NCI-H748 (cell line): Measurements from ENCODE around the gene HAPLN1.
"Not testable (repeated sequence)": the region's sequence is repeated elsewhere in the genome, so short reads cannot be mapped to it uniquely, and the experiment has no call there.

Experiments
- DNase-seq: peaks from one replicate; lab custom pipeline; 2025; ENCODE audit not compliant: unreplicated experiment; lab: John Stamatoyannopoulos, UW

Gene HAPLN1

DNA sequence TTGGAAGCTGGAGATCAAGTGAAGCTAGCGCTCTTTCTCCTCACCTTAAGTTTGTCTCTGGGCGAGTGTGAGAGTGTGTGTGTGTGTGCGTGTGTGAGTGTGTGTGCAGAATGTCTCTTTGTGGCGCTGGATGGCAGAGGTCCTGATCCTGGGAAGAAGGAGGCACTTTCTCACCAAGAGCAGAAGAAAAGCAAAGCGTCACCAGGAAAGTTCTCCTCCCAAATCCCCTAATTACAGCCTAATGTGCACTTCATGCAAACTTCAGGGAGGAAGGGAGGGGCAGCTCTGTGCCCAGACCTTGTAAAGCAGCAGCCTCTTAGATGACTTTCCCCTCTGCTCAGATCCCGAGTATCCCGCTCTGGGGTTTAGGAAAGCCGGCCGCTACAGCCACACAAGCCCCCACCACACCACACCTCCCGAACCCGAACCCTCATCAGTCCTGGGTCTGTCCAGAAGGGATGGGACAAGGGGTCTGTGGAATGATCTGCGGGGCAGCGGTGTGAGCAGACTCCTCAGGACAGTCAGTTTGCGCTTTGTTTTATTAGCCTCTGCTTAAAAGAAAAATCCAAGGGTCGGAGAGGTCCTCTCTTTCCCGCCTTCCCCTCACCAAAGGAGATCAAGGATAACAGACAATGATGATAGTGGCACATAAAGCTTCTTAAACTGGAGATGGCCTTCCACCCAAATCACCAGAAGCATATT lies at the start of gene HAPLN1:
Gene HAPLN1 (minus strand): TSS at position 20 of the 702 bp plus-strand sequence. CDS start 47,332 bp downstream, outside the sequence.
- no peak for DNase-seq

DNA sequence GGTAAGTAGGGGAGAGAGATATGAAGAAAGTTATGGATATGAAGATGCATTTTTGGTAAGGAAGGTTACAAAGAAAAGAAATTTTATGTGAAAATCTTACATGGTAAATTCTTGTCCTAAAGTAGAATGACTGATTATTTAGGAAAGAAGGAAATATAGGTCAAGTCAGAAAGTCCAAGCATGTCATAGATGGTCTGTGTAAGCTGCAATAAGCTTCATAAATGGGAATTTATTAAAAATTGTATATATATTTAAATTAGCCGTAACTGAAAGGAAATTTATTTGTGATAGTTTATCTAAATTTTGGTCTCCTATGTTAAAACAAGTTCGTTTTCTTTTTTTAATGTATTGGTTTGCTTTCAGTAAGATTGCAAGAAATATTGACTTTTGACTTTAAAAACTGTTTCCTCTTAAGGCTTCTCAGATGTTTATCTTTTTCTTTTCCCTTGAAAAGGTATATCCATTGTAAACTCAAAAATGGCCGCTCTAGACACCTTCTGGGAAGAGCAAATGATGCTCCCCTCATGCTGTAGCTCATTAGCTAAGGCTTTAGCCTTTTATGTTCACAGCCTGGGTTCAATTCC lies 46.8 kb upstream of the HAPLN1 start:
- no peak for DNase-seq

DNA sequence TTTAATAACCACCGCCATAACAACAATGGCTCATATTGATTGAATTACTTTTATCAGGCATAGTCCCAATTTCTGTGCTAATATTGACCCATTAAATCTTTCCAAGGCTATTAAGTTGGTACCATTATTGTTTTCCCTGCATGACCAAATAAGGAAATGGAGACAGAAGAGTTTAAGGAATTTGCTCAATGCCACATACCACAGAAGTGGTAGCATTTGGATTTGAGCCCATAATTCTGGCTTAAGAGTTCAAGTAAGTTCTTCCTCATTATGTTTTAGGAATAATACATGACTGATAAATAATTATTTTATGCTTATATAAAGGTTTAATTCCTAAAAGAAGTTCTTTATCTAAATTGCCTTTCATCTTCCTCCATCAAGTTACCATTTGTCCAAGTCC lies 43.4 kb upstream of the HAPLN1 start:
- no peak for DNase-seq

DNA sequence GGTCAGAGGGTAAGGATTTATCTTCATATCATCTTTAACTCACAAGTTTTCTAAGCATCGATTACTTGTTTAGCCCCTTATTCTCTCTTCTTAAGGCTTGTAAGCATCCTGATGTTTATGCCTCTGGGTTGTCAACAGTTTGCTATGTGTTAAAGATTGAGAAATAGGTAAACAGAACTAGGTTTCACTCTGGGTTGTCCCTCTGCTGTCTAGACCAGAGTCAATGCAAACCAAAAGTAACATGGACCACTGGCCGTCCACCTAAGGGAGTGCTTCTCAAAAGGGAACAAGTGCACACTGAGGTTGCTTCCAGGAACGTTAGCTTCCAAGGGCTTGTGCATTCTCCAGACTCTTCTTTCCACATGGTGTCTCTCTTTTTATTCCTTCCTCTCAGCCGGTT lies 39.9 kb upstream of the HAPLN1 start:
- DNase-seq = no peak

DNA sequence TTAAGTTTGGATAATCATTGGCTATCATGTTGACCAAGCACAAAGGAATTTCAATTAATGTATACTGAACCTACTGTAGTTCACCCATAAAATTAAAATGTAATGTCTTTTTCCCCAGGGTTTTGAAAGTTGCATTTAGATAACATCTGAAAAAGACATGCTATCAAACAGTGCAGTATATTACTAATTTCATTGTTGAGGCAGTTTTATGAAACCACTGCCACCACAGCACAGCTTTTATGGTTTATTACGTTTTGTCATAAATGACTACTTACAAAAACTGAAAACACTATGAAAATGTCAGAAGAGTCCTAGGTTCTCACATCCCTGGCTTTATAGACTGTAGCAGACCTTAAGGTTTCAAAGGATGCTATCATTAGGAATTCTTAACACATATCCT lies 32.0 kb upstream of the HAPLN1 start:
- no peak for DNase-seq

DNA sequence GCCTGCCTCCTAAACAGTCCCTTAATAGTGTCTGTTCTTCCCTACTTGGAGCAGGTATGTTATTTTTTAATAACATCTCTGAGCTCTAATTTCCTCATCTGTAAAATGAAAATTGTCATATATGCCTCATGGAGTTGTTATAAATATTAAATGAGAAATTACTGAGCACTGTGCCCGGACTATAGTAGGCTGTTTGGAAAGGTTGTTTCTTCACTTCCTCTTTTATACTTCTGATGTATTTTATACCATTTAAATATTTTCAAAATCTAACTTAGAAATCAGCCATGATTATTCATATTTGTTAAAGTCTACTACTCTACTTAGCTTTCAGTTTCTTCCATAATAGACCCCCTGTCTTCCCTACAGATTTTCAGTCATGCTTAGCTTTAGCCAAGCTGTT lies 30.5 kb upstream of the HAPLN1 start:
- no peak for DNase-seq

DNA sequence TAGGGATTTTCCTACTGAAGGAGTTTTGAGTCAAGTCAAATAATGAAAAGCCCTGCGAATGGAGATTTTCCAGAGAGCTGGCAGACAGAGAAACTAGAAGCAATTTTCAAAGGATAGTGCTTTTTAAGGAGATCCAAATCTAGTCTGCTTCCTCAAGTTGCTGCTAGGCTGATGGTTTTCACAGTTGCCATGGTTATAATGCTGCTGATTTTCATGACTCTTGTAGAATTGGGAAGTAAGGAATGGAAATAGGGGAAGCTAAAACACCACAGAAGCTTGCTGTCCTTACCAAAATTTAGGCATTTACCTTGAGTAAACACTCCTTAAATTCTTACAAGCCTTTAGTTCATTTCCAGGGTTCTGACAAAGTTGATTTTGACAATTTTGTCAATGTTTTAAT lies 30.1 kb upstream of the HAPLN1 start:
- no peak for DNase-seq

DNA sequence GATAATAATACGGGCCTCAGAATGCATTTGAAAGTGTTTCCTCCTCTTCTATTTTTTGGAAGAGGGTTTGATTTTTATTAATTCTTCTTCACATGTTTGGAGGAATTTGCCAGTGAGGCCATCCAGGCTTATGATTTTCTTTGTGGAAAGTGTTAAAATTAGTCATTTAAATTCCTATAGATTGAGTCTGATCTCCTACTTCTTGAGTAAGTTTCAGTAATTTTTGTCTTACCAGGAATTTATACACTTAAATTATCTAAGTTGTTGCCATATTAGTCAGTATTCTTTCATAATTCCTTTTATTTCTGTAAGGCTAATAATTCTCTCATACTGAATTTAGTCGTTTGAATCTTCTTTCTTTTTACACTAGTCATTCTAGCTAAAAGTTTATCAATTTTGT lies 25.2 kb upstream of the HAPLN1 start:
- DNase-seq = no peak

DNA sequence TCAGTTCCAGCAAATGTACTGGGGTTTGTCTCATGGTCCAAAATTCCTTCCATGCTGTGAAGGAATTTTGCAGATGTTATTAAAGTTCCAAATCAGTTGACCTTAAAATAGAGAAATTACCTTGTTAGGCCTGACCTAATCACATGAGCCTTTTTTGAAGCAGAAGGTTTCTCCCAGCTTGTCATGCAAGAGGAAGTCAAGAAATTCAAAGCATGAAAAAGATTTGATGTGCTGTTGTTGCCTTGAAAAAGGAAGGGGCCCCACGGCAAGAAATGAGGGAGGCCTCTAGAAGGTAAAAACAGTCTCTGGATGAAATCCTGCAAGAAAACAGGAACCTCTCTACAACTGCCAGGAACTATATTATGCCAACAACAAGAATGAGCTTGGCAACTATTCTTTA lies 24.2 kb upstream of the HAPLN1 start:
- DNase-seq = no peak

DNA sequence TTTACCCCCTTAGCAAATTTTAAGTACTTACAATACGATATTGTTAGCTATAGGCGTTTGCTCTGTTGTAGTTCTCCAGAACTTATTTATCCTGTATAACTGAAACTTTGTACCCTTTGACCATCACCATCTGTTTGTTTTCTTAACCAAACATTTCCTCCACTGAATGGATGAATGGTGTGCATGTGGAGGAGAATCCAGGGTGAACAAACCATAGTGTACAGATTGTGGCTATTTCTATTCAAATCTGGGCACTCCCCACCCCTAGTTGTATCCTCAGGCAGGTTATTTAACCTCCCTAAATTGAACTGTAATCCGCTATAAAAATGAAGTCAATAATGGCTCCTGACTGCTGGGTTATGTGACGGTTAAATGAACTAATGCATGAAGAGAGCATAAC lies 21.4 kb upstream of the HAPLN1 start:
- DNase-seq = peak; percentile 38

DNA sequence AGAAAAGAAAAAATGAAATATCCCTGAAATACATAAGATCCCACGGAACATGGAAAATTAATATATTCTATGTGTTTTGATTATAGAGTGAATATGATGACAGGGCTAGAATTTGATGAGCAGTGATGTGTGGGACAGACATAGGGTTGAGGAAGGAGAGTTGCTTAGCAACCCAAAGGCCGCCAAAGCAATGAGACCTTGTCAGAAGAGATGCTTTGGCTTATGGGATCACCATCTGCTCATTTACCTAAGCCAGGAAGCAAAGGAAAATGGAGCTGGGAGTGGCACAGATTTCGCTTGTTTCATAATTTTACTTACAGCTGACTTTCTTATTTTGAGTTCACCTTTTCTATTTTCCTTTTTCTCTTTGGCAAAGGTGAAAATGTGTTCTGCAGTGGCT lies 20.9 kb upstream of the HAPLN1 start:
- peak; percentile 57 for DNase-seq

DNA sequence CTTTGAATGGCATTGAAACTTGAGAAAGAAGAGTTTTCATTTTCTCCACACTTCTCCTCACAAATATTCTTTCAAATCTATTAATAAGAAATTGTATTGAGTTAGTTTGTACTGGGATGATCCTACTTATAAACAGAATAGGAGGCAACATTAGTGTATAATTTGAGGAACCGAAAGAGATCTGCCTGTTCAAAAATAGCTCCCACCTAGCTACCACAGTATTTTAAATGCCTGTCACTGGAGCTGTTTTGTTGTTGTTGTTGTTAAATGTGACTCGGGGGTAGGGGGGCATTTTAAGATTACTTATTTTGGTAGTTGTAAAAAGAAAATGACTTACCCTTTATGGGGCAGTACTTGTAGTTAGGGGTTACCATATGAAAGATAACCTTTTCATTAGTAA lies 20.1 kb upstream of the HAPLN1 start:
- no peak for DNase-seq

DNA sequence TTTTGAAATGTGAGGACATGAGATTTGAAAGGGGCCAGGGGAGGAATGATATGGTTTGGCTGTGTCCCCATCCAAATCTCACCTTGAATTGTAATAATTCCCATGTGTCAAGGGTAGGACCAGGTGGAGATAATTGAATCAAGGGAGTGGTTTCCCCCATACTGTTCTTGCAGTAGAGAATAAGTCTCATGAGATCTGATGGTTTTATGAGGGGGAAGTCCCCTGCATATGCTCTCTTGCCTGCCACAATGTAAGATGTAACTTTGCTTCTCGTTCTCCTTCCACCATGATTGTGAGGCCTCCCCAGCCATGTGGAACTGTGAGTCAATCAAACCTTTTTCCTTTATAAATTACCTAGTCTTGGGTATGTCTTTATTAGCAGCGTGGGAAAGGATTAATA lies 15.5 kb upstream of the HAPLN1 start:
- not testable (repeated sequence) for DNase-seq

DNA sequence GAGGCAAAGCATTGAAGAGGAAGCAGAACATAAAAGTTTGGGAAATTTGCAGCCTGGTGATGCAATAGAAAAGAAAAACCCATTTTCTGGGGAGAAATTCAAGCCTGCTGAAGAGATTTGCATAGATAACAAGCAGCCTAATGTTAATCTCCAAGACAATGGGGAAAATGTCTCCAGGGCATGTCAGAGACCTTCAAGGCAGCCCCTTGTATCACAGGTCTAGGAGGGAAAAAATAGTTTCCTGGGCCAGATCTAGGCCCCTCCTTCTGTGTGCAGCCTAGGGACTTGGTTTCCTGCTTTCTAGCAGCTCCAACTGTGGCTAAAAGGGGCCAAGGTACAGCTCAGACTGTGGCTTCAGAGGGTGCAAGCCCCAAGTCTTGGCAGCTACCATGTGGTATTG lies 14.4 kb upstream of the HAPLN1 start:
- not testable (repeated sequence) for DNase-seq

DNA sequence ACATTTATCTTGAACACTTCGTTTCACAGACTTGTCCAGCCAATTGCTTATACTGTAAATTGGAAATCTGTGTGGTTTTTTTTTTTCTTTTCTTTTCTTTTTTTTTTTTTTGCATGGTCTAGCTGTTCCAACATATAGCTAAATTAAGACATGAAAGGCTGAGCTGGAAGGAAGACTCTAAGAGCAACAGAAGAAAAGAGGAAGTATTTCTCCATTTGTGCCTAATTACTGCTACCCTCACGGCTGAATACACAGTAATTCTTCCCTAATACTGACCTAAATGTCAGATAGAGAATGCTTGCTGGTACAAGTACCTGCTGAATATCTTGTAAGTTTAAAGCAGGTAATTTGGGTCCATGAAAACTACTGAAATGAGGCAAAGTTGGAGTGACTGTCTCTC lies 11.0 kb upstream of the HAPLN1 start:
- no peak for DNase-seq

DNA sequence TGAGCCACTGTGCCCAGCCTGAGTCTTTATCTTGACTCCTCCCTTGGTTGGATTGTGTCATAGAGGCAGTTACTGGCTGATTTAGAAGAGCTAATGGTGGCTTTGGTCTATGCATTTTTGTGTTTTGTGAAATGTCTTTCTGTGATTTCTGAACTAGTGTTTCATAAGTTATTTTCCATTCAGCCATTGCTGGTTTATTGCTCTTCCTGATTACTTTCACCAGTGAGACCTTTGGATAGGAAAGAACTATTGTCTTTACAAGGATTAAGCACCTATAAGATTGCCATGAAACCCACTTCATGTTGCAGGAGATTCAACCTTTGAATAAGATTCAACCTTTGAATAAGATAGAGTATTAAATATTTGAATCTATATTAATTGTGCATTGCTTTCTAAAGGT lies 8.7 kb upstream of the HAPLN1 start:
- DNase-seq = no peak

DNA sequence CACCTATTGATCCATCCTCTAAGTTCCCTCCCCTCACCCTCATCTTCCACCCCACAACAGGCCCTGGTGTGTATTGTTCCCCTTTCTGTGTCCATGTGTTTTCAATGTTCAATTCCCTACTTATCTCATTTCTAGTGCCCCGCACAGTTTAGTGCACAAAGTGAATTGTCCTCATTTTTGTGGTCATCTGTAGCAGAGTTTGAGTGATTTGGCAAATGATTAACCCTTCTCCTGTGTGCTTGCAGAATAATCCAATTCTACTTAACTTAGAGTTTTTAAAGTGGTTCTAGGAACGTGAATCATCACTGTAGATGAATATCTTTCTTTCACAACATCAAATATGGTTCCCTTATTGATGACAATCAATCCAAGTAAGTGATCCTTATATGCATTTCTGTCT lies 6.3 kb upstream of the HAPLN1 start:
- DNase-seq = no peak

DNA sequence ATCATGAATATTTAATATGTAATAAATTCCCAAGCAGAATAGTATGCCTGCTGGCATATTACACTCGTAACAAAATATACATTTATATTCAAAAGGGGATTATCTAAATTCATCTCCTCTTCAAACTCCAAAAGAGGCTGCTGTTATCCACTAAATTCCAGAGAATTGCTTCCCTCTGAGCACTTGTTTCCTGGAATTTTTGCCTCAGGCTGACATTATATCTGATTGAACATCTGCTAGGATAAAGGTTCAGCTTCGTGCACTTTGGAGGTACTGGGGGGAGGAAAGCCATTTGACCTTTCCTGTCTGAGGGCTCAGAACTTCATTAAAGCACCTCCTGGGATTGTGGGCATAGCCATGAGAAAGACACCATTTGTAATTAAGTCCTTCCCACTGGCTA lies 4.3 kb upstream of the HAPLN1 start:
- DNase-seq = no peak

DNA sequence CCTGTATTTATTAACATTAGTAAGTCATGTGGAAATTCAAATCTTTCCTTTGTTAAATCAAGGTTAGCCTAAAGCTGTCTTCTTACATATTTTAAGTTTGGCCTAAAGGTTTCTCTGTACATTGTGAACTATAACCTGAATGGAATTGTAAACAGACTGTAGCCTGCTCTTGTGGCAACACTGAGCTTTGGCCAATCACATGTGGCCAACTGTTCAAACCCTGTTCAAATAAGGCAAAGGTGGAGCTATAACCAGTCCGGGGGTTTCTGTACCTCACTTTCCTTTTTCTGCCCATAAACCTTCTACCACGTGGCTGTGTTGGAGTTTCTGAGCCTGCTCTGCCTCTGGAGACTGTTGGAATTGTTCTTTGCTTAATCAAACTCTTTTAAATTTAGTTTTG lies 3.3 kb upstream of the HAPLN1 start:
- DNase-seq = peak; percentile 40

DNA sequence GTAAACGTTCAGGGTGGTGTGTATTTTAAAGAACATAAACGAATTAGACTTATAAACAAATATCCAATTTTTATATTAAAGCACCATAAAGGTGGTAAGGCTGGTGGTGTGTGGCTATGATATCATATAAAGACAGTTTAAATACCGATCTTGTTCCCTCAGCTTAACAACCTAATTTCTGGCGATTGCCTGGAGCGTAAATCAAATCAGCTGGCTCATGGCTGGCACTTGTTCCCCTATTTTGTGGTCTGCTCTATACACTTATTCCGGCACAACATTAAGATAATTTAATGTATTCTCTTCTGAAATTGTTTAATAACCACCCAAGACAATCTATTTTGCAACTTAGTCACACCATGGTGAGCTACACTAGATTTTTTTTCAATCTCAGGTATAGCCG lies 2.4 kb upstream of the HAPLN1 start:
- DNase-seq = peak; percentile 39

DNA sequence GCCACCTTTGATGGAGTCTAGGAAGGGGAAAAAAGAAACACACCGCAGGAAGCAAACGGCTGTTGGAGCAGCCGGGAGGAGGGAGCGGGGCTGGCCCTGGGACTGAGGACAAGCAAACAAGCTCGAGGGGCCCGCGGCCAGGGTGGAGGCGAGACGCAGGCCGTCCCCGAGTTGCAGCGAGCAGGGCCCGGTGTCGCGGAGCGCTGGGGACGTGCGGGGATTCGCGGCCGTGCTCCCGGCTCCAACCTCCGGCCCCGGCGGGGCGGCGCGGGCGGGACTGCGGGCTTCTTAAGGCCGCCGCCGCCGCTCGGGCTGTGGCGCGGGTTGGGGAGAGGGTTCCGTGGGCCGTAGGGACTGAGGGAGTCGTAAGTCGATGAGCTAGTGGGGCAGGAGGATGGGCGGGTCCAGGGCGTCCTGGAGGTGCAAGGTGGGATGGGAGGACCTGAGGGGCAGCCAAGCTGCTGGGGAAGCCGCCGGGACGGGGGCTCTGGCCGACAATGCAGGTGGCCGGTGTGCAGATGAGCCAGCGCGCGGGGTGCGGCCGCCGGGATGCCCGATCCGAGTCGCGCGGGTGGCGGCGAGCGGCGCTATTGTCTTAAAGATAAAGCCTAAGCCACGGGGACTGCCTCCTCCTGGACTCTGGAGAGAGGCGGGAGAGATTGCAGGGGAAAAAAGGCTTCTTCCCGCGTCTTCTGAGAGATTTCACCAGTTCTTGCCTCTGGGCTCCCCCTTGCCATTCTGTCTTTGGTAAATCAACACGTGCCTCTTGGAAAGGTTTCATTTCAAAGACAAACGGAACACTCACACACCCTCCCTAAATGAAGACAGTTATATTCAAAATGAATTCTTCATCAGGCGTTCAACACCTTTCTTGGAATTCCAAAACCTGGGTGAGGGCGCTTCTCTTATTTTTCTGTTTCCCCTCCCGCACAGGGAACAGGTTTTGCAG lies 1.6 kb upstream of the HAPLN1 start:
- DNase-seq = peak; percentile 95

DNA sequence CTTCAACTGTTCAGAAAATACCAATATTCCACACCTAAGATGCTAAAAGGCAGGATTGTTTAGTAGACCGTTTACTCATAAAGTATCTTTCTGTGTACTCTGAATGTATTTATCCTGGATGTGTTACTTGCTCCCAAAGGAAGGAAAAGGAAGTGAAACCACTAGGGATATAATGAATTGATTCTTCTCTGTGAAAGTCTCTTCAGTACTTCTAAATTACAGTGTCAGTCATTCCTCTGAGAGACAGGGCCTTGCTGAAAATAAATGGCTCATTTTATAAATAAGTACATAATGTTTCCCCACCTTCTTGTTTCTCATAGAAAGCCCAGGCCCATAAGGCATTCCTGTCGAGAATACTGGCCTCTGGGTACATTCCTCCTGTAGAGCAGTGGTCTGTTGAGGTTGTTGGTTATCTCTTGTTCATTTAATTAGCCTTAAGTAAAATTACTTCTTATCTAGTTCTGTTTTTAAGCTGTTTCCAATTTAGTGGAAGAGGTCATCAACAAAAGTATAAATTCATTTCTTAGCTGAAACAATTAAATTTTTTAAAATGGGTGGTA lies 1.6 kb downstream of the HAPLN1 start:
- DNase-seq = peak; percentile 12
